Neuronal stem cell (in vitro differentiated cells): ENCODE measurements around the gene ITGA8. TPM values are rescaled to one million over a fixed set of nuclear protein-coding genes. Genes with fewer than 3 reads are reported as not detected.
"Not testable (repeated sequence)": the region's sequence is repeated elsewhere in the genome, so short reads cannot be mapped to it uniquely, and the experiment has no call there.

Experiments
- DNase-seq: peaks from one replicate; pipeline ENCODE4 v3.0.0-alpha.2; 2013; ENCODE audit warnings: low spot score
- H2AFZ ChIP-seq: one replicate; pipeline ENCODE4 v1.6.1; 2013; ENCODE audit warnings: mild to moderate bottlenecking, low read length, inconsistent platforms
- H2AK5ac ChIP-seq: 2 replicates; pipeline ENCODE4 v1.6.1; 2013; ENCODE audit warnings: low read depth, mild to moderate bottlenecking, inconsistent platforms, low read length, moderate library complexity, mixed read lengths
- H2BK120ac ChIP-seq: 2 replicates; pipeline ENCODE4 v1.6.1; 2013; ENCODE audit warnings: low read depth, mild to moderate bottlenecking, inconsistent platforms, low read length, moderate library complexity, mixed read lengths
- H2BK12ac ChIP-seq: one replicate; pipeline ENCODE4 v1.6.1; 2013; ENCODE audit warnings: low read length, inconsistent platforms
- H2BK15ac ChIP-seq: 2 replicates; pipeline ENCODE4 v1.6.1; 2013; ENCODE audit warnings: mild to moderate bottlenecking, low read length, inconsistent platforms, mixed read lengths
- H2BK5ac ChIP-seq: one replicate; pipeline ENCODE4 v1.6.1; 2013; ENCODE audit warnings: inconsistent platforms, mild to moderate bottlenecking, low read length, moderate library complexity
- H3K14ac ChIP-seq: one replicate; pipeline ENCODE4 v1.6.1; 2013; ENCODE audit warnings: low read length, inconsistent platforms
- H3K18ac ChIP-seq: 2 replicates; pipeline ENCODE4 v1.6.1; 2013; ENCODE audit warnings: low read length, inconsistent platforms
- H3K23ac ChIP-seq: 2 replicates; pipeline ENCODE4 v1.6.1; 2013; ENCODE audit warnings: low read depth, mild to moderate bottlenecking, mixed read lengths, low read length, inconsistent platforms; ENCODE audit not compliant: poor library complexity
- H3K27ac ChIP-seq: replicated peaks from 3 replicates; pipeline ENCODE4 v1.5.1; 2013; ENCODE audit warnings: low read length, inconsistent platforms
- H3K27me3 ChIP-seq, 3 experiments: 2 replicates each; pipeline ENCODE4 v1.6.1; 2013; ENCODE audit warnings: low read length in 3 of 3, mild to moderate bottlenecking in 2 of 3, inconsistent platforms in 1 of 3, low read depth in 1 of 3, mixed read lengths in 1 of 3, moderate library complexity in 1 of 3; ENCODE audit not compliant: control insufficient read depth in 3 of 3, insufficient read depth in 3 of 3
- H3K36me3 ChIP-seq, 2 donors: replicated peaks in 1 of 2; 2 replicates each; pipeline ENCODE4 v1.6.1; 2013; ENCODE audit warnings: low read length in 2 of 2; ENCODE audit not compliant: control insufficient read depth in 2 of 2, insufficient read depth in 2 of 2
- H3K4ac ChIP-seq: 2 replicates; pipeline ENCODE4 v1.6.1; 2013; ENCODE audit warnings: inconsistent platforms, mild to moderate bottlenecking, low read length, moderate library complexity
- H3K4me1 ChIP-seq, 2 donors: 1 replicate in 1 of 2; 2 replicates in 1 of 2; pipeline ENCODE4 v1.6.1; 2013; ENCODE audit warnings: low read length in 2 of 2, low read depth in 1 of 2; ENCODE audit not compliant: control insufficient read depth in 2 of 2, insufficient read depth in 1 of 2
- H3K4me2 ChIP-seq: one replicate; pipeline ENCODE4 v1.6.1; 2013; ENCODE audit warnings: mild to moderate bottlenecking, low read length, inconsistent platforms; ENCODE audit not compliant: insufficient read depth, poor library complexity, severe bottlenecking
- H3K4me3 ChIP-seq, 2 donors: 2 replicates each; pipeline ENCODE4 v1.5.1; 2013; ENCODE audit warnings: low read length in 2 of 2, mild to moderate bottlenecking in 2 of 2, inconsistent platforms in 1 of 2, moderate library complexity in 1 of 2
- H3K79me1 ChIP-seq: one replicate; pipeline ENCODE4 v1.6.1; 2013; ENCODE audit warnings: low read depth, mild to moderate bottlenecking, inconsistent platforms, low read length, moderate library complexity
- H3K9ac ChIP-seq: one replicate; pipeline ENCODE4 v1.6.1; 2013; ENCODE audit warnings: mild to moderate bottlenecking, low read depth, low read length, inconsistent platforms; ENCODE audit not compliant: poor library complexity
- H3K9me3 ChIP-seq, 2 donors: replicated peaks in 1 of 2; 2 replicates each; pipeline versions ENCODE3 to v1.6.1; 2013; ENCODE audit warnings: low read length in 2 of 2, mild to moderate bottlenecking in 2 of 2, inconsistent platforms in 1 of 2, low read depth in 1 of 2, mixed read lengths in 1 of 2, moderate library complexity in 1 of 2; ENCODE audit not compliant: control insufficient read depth in 2 of 2, insufficient read depth in 1 of 2
- H4K8ac ChIP-seq: one replicate; pipeline ENCODE4 v1.6.1; 2013; ENCODE audit warnings: low read depth, mild to moderate bottlenecking, inconsistent platforms, low read length, moderate library complexity
- H4K91ac ChIP-seq: one replicate; pipeline ENCODE4 v1.6.1; 2013; ENCODE audit warnings: low read length, low read depth, mild to moderate bottlenecking, inconsistent platforms; ENCODE audit not compliant: poor library complexity
- WGBS, 2 donors: extraction: QIAGEN DNeasy Blood & Tissue Kit; methylation state at CpG; one replicate each; pipeline ENCODE4 v1.1.7; 2013; ENCODE audit warnings: missing lambda C conversion rate in 2 of 2, mixed read lengths in 1 of 2; ENCODE audit not compliant: insufficient read length in 2 of 2, insufficient replicate concordance in 1 of 2; ENCODE audit errors: extremely low coverage in 2 of 2; 5-methylcytosine and 5-hydroxymethylcytosine counted together
- polyA plus RNA-seq, 2 experiments: library from polyadenylated mRNA; stranded (reverse); fragments of 200-250 nt; gene quantifications; one replicate each; pipeline ENCODE4 v1.2.3, GENCODE V29; 2013

Gene ITGA8
- not detected for polyA plus RNA-seq (2013, experiment 1 of 2)
- polyA plus RNA-seq (2013, experiment 2 of 2) = not detected

DNA sequence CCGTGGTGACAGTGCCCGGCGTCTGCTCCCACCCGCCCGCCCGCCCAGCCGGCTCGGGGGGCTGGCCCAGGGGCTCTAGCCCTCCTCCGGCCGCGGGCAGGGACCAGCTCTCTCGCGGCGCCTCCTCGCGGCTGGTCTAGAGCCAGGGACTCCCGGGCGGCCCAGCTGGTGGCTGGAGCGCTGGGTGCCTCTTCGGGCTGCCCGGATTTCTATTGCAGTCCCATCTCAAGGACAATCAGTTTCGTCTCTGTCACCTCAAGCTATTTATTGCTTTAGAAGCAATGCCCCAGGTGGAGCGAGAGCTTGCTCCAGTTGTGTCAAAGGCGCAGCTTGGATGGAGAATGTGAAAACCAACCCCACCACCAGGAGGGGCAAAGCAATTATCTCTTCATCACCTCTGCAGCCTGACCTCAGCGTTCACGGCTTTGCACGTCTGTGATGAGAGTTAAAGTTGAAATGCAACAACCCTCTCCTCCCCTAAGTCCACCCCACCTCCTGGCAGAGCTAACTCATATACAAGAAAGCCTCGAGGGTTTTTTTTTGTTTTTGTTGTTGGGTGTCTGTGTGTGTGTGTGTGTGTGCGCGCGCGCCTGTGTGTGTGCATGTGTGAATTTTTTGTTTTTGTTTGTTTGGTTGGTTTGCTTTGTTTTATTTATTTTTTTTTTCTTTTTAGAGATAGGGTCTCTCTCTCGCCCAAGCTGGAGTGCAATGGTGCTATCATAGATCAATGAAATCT lies at the start of gene ITGA8:
Gene ITGA8, minus strand, starts transcription at position 24 of the 736 bp plus-strand sequence. CDS start 151 bp downstream, outside the sequence.
- Histone ChIP-seq H3K4me3 (peak within 1 kb of the TSS in 1 of 2 donors; percentile 79), H3K4ac (no peak within 1 kb of the TSS), H3K9ac (peak within 1 kb of the TSS; percentile 38), H3K27ac (no peak within 1 kb of the TSS), H2BK15ac (no peak within 1 kb of the TSS), H2AFZ (peak within 1 kb of the TSS; percentile 76), H3K18ac (peak within 1 kb of the TSS; percentile 72), H3K36me3 (no peaks in the 10 kb centered on the region), H3K79me1 (no peaks in the 10 kb centered on the region), H2BK12ac (no peak within 1 kb of the TSS), H3K27me3 (peaks cover 7 to 79% (median 21%) of the 10 kb centered on the region in 3 experiments), H4K91ac (no peak within 1 kb of the TSS), H4K8ac (no peak within 1 kb of the TSS), H2BK120ac (no peak within 1 kb of the TSS), H2AK5ac (no peak within 1 kb of the TSS), H2BK5ac (no peak within 1 kb of the TSS), H3K9me3 (no peaks in the 10 kb centered on the region), H3K4me1 (peaks cover 0 to 5% of the 10 kb centered on the region in 2 donors), H3K23ac (peak within 1 kb of the TSS; percentile 94), H3K14ac (no peak within 1 kb of the TSS), H3K4me2 (peak within 1 kb of the TSS; percentile 85)
- peak; percentile 57 for DNase-seq
- no CpG with 5 or more reads among the region's 33 CpGs for WGBS, 2 donors

DNA sequence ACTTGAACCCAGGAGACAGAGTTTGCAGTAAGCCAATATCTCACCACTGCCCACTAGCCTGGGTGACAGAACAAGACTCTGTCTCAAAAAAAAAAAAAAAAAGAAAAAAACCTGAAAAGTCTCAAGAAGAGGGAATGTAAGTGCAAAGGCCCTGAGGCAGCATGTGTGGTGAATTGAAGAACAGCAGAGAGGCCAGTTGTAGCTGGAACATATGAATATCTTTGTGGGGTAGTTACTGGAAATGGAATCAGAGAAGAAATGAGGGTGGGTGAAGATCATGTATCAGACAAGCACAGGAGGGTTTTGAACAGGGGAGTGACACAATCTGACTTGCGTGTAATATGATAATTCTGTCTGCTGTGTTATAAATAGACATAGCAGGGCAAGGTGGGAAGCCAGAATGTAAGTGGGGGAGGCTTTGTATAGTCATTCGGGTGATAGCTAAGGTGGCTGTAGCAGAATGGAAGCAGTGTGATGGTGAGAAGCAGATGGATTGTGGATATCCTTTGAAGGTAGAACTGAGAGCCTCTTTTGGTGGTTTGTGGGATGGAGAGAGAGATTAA lies 45.3 kb upstream of the ITGA8 start:
- Histone ChIP-seq H3K4me1 (no peaks in the 10 kb centered on the region), H3K18ac (no peak overlapping the region), H3K27ac (no peak overlapping the region), H3K9me3 (peaks cover 0 to 2% of the 10 kb centered on the region in 2 donors), H3K27me3 (no peaks in the 10 kb centered on the region), H3K4me2 (no peak overlapping the region), H3K79me1 (peaks cover 2% of the 10 kb centered on the region), H2BK5ac (no peak overlapping the region), H3K4me3 (no peak overlapping the region), H2AFZ (no peak overlapping the region), H3K4ac (no peak overlapping the region), H3K23ac (no peak overlapping the region), H4K91ac (no peak overlapping the region), H4K8ac (no peak overlapping the region), H2BK15ac (no peak overlapping the region), H3K36me3 (no peaks in the 10 kb centered on the region), H2BK12ac (no peak overlapping the region), H3K9ac (no peak overlapping the region), H2AK5ac (no peak overlapping the region), H2BK120ac (no peak overlapping the region), H3K14ac (no peak overlapping the region)
- whole genome bisulfite sequencing, 2 donors = no CpG with 5 or more reads among the region's 2 CpGs
- DNase-seq = no peak

DNA sequence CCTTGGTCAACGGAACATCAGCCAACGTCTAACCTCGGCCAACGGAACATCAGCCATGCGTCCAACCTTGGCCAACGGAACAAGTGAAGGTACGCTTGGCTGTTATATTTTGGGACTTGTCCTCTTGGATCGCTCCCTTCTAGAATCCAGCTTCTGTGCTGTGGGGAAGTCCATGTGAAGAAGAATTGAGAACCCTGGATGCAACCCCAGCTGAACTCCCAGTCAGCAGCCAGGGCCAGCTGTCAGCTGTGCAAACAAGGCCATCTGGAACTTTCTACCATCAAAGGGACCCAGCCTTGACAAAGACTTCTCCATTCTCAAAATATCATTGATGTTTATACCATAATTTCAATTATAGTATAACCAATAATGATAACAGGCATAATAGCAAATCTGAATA lies 43.3 kb upstream of the ITGA8 start:
- Histone ChIP-seq H4K91ac (no peak overlapping the region), H3K36me3 (no peaks in the 10 kb centered on the region), H3K4me1 (no peaks in the 10 kb centered on the region), H2AFZ (no peak overlapping the region), H3K4ac (no peak overlapping the region), H2BK5ac (no peak overlapping the region), H3K27ac (no peak overlapping the region), H2AK5ac (no peak overlapping the region), H2BK12ac (no peak overlapping the region), H2BK15ac (no peak overlapping the region), H3K18ac (no peak overlapping the region), H2BK120ac (no peak overlapping the region), H3K27me3 (peaks cover 0 to 5% (median 0%) of the 10 kb centered on the region in 3 experiments), H3K79me1 (peaks cover 2% of the 10 kb centered on the region), H3K14ac (no peak overlapping the region), H3K23ac (no peak overlapping the region), H3K4me2 (no peak overlapping the region), H3K9ac (no peak overlapping the region), H4K8ac (no peak overlapping the region), H3K9me3 (peaks cover 0 to 2% of the 10 kb centered on the region in 2 donors), H3K4me3 (peak overlapping the region in 1 of 2 donors; percentile 5)
- DNase-seq = no peak
- no CpG with 5 or more reads among the region's 8 CpGs for WGBS, 2 donors

DNA sequence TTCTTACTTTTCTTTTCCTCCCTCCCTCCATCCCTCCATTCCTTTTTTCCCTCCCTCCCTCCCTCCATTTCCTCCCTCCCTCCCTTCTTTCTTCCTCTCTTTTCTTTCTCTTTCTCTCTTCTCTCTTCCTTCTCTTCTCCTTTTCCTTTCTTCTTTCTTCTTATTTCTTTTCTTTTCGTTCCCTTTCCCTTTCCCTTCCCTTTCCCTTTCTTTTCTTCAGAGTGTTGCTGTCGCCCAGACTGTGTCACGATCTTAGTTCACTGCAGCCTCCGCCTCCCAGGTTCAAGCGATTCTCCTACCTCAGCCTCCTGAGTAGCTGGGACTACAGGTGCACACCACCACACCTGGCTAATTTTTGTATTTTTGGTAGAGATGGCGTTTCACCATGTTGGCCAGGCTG lies 42.5 kb upstream of the ITGA8 start:
- not testable (repeated sequence) for H3K4ac ChIP-seq, H3K9ac ChIP-seq, H4K8ac ChIP-seq, H2BK120ac ChIP-seq, DNase-seq, H2BK12ac ChIP-seq, H3K4me2 ChIP-seq, H3K27ac ChIP-seq, H3K79me1 ChIP-seq, H3K36me3 ChIP-seq, H3K27me3 ChIP-seq, H3K18ac ChIP-seq, H2BK5ac ChIP-seq, H3K9me3 ChIP-seq, H3K4me1 ChIP-seq, H2AFZ ChIP-seq, H3K23ac ChIP-seq, H3K14ac ChIP-seq, H2AK5ac ChIP-seq, H3K4me3 ChIP-seq, H4K91ac ChIP-seq, H2BK15ac ChIP-seq
- WGBS, 2 donors = no CpG with 5 or more reads among the region's 6 CpGs
